OCI-LY7 (cell line): ENCODE results near the gene KANSL1. TPM values are rescaled to one million over a fixed set of nuclear protein-coding genes. Genes with fewer than 3 reads are reported as not detected.

ENCODE experiments used
- BruUV-seq: library from RNA; stranded (reverse); fragments of 400-500 nt; replicated peaks from 2 replicates; lab custom pipeline; 2021; lab: Mats Ljungman, UMichigan
- CTCF ChIA-PET: fragments of 300-600 bp; sonication (Branson Sonifier 250); formaldehyde crosslinking; loops from one replicate; lab custom pipeline; 2022; ENCODE audit warnings: antibody characterized with exemption; ENCODE audit not compliant: unreplicated experiment; lab: Charles Lee
- POLR2A ChIA-PET: fragments of 300-600 bp; sonication (Branson Sonifier 250); formaldehyde crosslinking; loops from one replicate; lab custom pipeline; 2022; ENCODE audit warnings: antibody characterized with exemption; lab: Charles Lee
- DNase-seq: peaks from one replicate; pipeline ENCODE4 v3.0.0-alpha.2; 2015; ENCODE audit warnings: low spot score
- H2AFZ ChIP-seq: fragments of 200-600 bp; sonication (generic), shearing (Covaris generic); 2 replicates; pipeline ENCODE4 v1.6.1; 2014; ENCODE audit warnings: mild to moderate bottlenecking, antibody characterized with exemption, low read length, moderate library complexity
- H3K27ac ChIP-seq: fragments of 200-600 bp; sonication (generic); 2 replicates; pipeline ENCODE4 v1.5.1; 2014; ENCODE audit warnings: mixed run types, low read depth, mild to moderate bottlenecking, moderate library complexity, low read length, inconsistent platforms; ENCODE audit not compliant: poor library complexity, severe bottlenecking
- H3K36me3 ChIP-seq: fragments of 200-600 bp; sonication (generic); 2 replicates; pipeline ENCODE4 v1.6.1; 2014; ENCODE audit warnings: mild to moderate bottlenecking, antibody characterized with exemption, low read length, moderate library complexity, mixed read lengths; ENCODE audit not compliant: insufficient read depth
- H3K4me1 ChIP-seq: fragments of 200-600 bp; sonication (generic); 2 replicates; pipeline ENCODE4 v1.5.1; 2014; ENCODE audit warnings: mild to moderate bottlenecking, low read length; ENCODE audit not compliant: insufficient read depth, poor library complexity, severe bottlenecking
- H3K4me2 ChIP-seq: fragments of 200-600 bp; sonication (generic); 2 replicates; pipeline ENCODE4 v1.6.1; 2014; ENCODE audit warnings: mild to moderate bottlenecking, low read length
- H3K4me3 ChIP-seq: fragments of 200-600 bp; sonication (generic); 2 replicates; pipeline ENCODE4 v1.5.1; 2014; ENCODE audit warnings: mild to moderate bottlenecking, low read depth, low read length; ENCODE audit not compliant: poor library complexity, severe bottlenecking
- H3K79me2 ChIP-seq: fragments of 200-600 bp; sonication (generic); 2 replicates; pipeline ENCODE4 v1.6.1; 2016; ENCODE audit warnings: low read depth, mild to moderate bottlenecking, low read length, moderate library complexity, mixed read lengths; ENCODE audit not compliant: insufficient read depth
- H3K9me2 ChIP-seq: fragments of 200-600 bp; sonication (generic); 2 replicates; pipeline ENCODE4 v1.6.1; 2016; ENCODE audit warnings: mild to moderate bottlenecking, low read length, mixed read lengths; ENCODE audit not compliant: insufficient read depth
- H3K9me3 ChIP-seq: fragments of 200-600 bp; sonication (generic); 2 replicates; pipeline ENCODE4 v1.6.1; 2014; ENCODE audit warnings: mild to moderate bottlenecking, mixed run types, low read length, mixed read lengths
- H4K20me1 ChIP-seq: fragments of 200-600 bp; sonication (generic); 2 replicates; pipeline ENCODE4 v1.6.1; 2014; ENCODE audit warnings: mild to moderate bottlenecking, antibody characterized with exemption, low read length, moderate library complexity, mixed read lengths; ENCODE audit not compliant: insufficient read depth
- CTCF ChIP-seq: fragments of 200-600 bp; sonication (generic); conservative IDR thresholded peaks from 2 replicates; pipeline ENCODE4 v1.5.1; 2014; ENCODE audit warnings: mild to moderate bottlenecking, antibody characterized with exemption, low read length, moderate library complexity, mixed read lengths
- EZH2phosphoT487 ChIP-seq: fragments of 200-600 bp; sonication (generic); IDR thresholded peaks from 2 replicates; pipeline ENCODE4 v1.6.1; 2018; ENCODE audit warnings: low read depth, borderline replicate concordance, mild to moderate bottlenecking, mixed run types, antibody characterized with exemption, low read length, moderate library complexity, mixed read lengths
- intact Hi-C: fragments of 100-400 bp; cut with micrococcal nuclease; formaldehyde crosslinking; loops from one replicate; pipeline ENCODE4 v1.10.0; 2022; ENCODE audit not compliant: unreplicated experiment
- total RNA-seq, 2 experiments: library from RNA; depleted of rRNA in 1 of 2; stranded (reverse); fragments of >200 nt in 1 of 2; shearing (Covaris generic) in 1 of 2; gene quantifications; 2 replicates each; pipeline ENCODE4 v1.2.3, GENCODE V29; 2014 to 2022

The KANSL1 gene
- total RNA-seq, 2 experiments from 2014 or later: 96.9 to 129 TPM

- Histone ChIP-seq H3K9me2 (no peaks in the 10 kb centered on the region), H3K9me3 (no peaks in the 10 kb centered on the region), H3K27ac (no peak overlapping the region), H3K4me1 (no peaks in the 10 kb centered on the region), H3K4me2 (no peak overlapping the region), H3K36me3 (no peaks in the 10 kb centered on the region), H2AFZ (no peak overlapping the region), H4K20me1 (no peaks in the 10 kb centered on the region), H3K79me2 (no peaks in the 10 kb centered on the region), H3K4me3 (no peak overlapping the region)
- intact Hi-C loops: no loop called here
- ChIA-PET CTCF (no interaction called here), POLR2A (interaction anchor here (0.8 kb wide), 1 partner anchor 172 kb away, joined by 3 read pairs; no protein-coding TSS in a partner anchor)
- TF ChIP-seq CTCF: no peak
- TF ChIP-seq EZH2phosphoT487: no peak
- DNase-seq: no peak
- BruUV-seq: no TSS peak
Observed at GRCh38 chr17:46011711-46012505, 181.3 kb downstream of the KANSL1 start.

GRCh38 chr17:46010597-46011186 lies 182.5 kb downstream of the KANSL1 start:
- Histone ChIP-seq H3K36me3 (no peaks in the 10 kb centered on the region), H3K9me2 (no peaks in the 10 kb centered on the region), H3K4me2 (no peak overlapping the region), H3K9me3 (no peaks in the 10 kb centered on the region), H3K27ac (no peak overlapping the region), H2AFZ (no peak overlapping the region), H3K79me2 (no peaks in the 10 kb centered on the region), H4K20me1 (no peaks in the 10 kb centered on the region), H3K4me3 (no peak overlapping the region), H3K4me1 (no peaks in the 10 kb centered on the region)
- TF ChIP-seq CTCF (no peak), EZH2phosphoT487 (no peak)
- intact Hi-C loops: no loop called here
- ChIA-PET CTCF (no interaction called here), POLR2A (no interaction called here)
- DNase-seq: no peak
- no TSS peak for BruUV-seq
